Measurements from ENCODE around the gene SHH. TPM values are rescaled to one million over a fixed set of nuclear protein-coding genes. Genes with fewer than 3 reads are reported as not detected.

Gene SHH
- polyA plus RNA-seq, 1 donor = 7.5 TPM

GRCh38 chr7:155813125-155813524 is 862 bp upstream of the SHH start:
- Histone ChIP-seq H3K27ac (ENCODE audit: low read length) (no peak overlapping the region), H3K9me3 (ENCODE audit: control insufficient read depth, low read depth, low read length) (peaks cover 8% of the 10 kb centered on the region), H3K36me3 (ENCODE audit: control insufficient read depth, insufficient read depth, low read length) (no peaks in the 10 kb centered on the region), H3K27me3 (ENCODE audit: control insufficient read depth, insufficient read depth, low read length) (peaks cover 73% of the 10 kb centered on the region), H3K4me3 (ENCODE audit: low read length) (no peak overlapping the region), H3K4me1 (ENCODE audit: control insufficient read depth, insufficient read depth, low read length) (peaks cover 23% of the 10 kb centered on the region)
- no CpG with 5 or more reads among the region's 8 CpGs for WGBS (ENCODE audit: insufficient coverage, low lambda C conversion rate)
- no peak for DNase-seq

GRCh38 chr7:155811560-155811894 is 736 bp downstream of the SHH start:
- DNase-seq = peak in 1 of 2 donors; percentile 43
- peak overlapping the region; percentile 48 for H3K4me3 ChIP-seq (ENCODE audit: low read length)
- H3K36me3 ChIP-seq (ENCODE audit: control insufficient read depth, insufficient read depth, low read length) = no peaks in the 10 kb centered on the region
- peaks cover 4% of the 10 kb centered on the region for H3K9me3 ChIP-seq (ENCODE audit: control insufficient read depth, low read depth, low read length)
- no peak overlapping the region for H3K27ac ChIP-seq (ENCODE audit: low read length)
- H3K4me1 ChIP-seq (ENCODE audit: control insufficient read depth, insufficient read depth, low read length) = peaks cover 34% of the 10 kb centered on the region
- H3K27me3 ChIP-seq (ENCODE audit: control insufficient read depth, insufficient read depth, low read length) = peaks cover 89% of the 10 kb centered on the region
- no CpG with 5 or more reads among the region's 13 CpGs for WGBS (ENCODE audit: insufficient coverage, low lambda C conversion rate)

- H3K9me3 ChIP-seq (ENCODE audit: control insufficient read depth, low read depth, low read length) = peaks cover 10% of the 10 kb centered on the region
- H3K27ac ChIP-seq (ENCODE audit: low read length) = no peak overlapping the region
- no peaks in the 10 kb centered on the region for H3K36me3 ChIP-seq (ENCODE audit: control insufficient read depth, insufficient read depth, low read length)
- H3K27me3 ChIP-seq (ENCODE audit: control insufficient read depth, insufficient read depth, low read length) = peaks cover 91% of the 10 kb centered on the region
- peaks cover 36% of the 10 kb centered on the region for H3K4me1 ChIP-seq (ENCODE audit: control insufficient read depth, insufficient read depth, low read length)
- H3K4me3 ChIP-seq (ENCODE audit: low read length) = peak overlapping the region; percentile 48
- peak in 1 of 2 donors; percentile 22 for DNase-seq
- no CpG with 5 or more reads among the region's 21 CpGs for WGBS (ENCODE audit: insufficient coverage, low lambda C conversion rate)
These were observed 1.3 kb downstream of the SHH start for GRCh38 chr7:155810770-155811559.

- DNase-seq = peak in 1 of 2 donors; percentile 53
- WGBS (ENCODE audit: insufficient coverage, low lambda C conversion rate) = no CpG with 5 or more reads among the region's 69 CpGs
- peaks cover 92% of the 10 kb centered on the region for H3K27me3 ChIP-seq (ENCODE audit: control insufficient read depth, insufficient read depth, low read length)
- no peak overlapping the region for H3K27ac ChIP-seq (ENCODE audit: low read length)
- no peaks in the 10 kb centered on the region for H3K36me3 ChIP-seq (ENCODE audit: control insufficient read depth, insufficient read depth, low read length)
- peaks cover 42% of the 10 kb centered on the region for H3K4me1 ChIP-seq (ENCODE audit: control insufficient read depth, insufficient read depth, low read length)
- H3K4me3 ChIP-seq (ENCODE audit: low read length) = peak overlapping the region; percentile 42
- peaks cover 17% of the 10 kb centered on the region for H3K9me3 ChIP-seq (ENCODE audit: control insufficient read depth, low read depth, low read length)
These were observed 2.1 kb downstream of the SHH start for GRCh38 chr7:155809947-155810769.

GRCh38 chr7:155809332-155809946 is 2.8 kb downstream of the SHH start:
- no CpG with 5 or more reads among the region's 43 CpGs for WGBS (ENCODE audit: insufficient coverage, low lambda C conversion rate)
- peaks cover 17% of the 10 kb centered on the region for H3K9me3 ChIP-seq (ENCODE audit: control insufficient read depth, low read depth, low read length)
- H3K27me3 ChIP-seq (ENCODE audit: control insufficient read depth, insufficient read depth, low read length) = peaks cover 90% of the 10 kb centered on the region
- peak overlapping the region; percentile 82 for H3K4me3 ChIP-seq (ENCODE audit: low read length)
- peak overlapping the region; percentile 98 for H3K27ac ChIP-seq (ENCODE audit: low read length)
- DNase-seq = no peak
- H3K4me1 ChIP-seq (ENCODE audit: control insufficient read depth, insufficient read depth, low read length) = peaks cover 43% of the 10 kb centered on the region
- no peaks in the 10 kb centered on the region for H3K36me3 ChIP-seq (ENCODE audit: control insufficient read depth, insufficient read depth, low read length)

- no CpG with 5 or more reads among the region's 64 CpGs for WGBS (ENCODE audit: insufficient coverage, low lambda C conversion rate)
- peaks cover 88% of the 10 kb centered on the region for H3K27me3 ChIP-seq (ENCODE audit: control insufficient read depth, insufficient read depth, low read length)
- peak overlapping the region; percentile 82 for H3K4me3 ChIP-seq (ENCODE audit: low read length)
- H3K36me3 ChIP-seq (ENCODE audit: control insufficient read depth, insufficient read depth, low read length) = no peaks in the 10 kb centered on the region
- H3K27ac ChIP-seq (ENCODE audit: low read length) = peak overlapping the region; percentile 98
- peaks cover 45% of the 10 kb centered on the region for H3K4me1 ChIP-seq (ENCODE audit: control insufficient read depth, insufficient read depth, low read length)
- H3K9me3 ChIP-seq (ENCODE audit: control insufficient read depth, low read depth, low read length) = peaks cover 19% of the 10 kb centered on the region
- peak; percentile 36 to 88 for DNase-seq
These were observed 3.5 kb downstream of the SHH start for GRCh38 chr7:155808549-155809331.

GRCh38 chr7:155807789-155808548 is 4.3 kb downstream of the SHH start:
- no CpG with 5 or more reads among the region's 33 CpGs for WGBS (ENCODE audit: insufficient coverage, low lambda C conversion rate)
- peak overlapping the region; percentile 98 for H3K27ac ChIP-seq (ENCODE audit: low read length)
- H3K27me3 ChIP-seq (ENCODE audit: control insufficient read depth, insufficient read depth, low read length) = peaks cover 86% of the 10 kb centered on the region
- H3K9me3 ChIP-seq (ENCODE audit: control insufficient read depth, low read depth, low read length) = peaks cover 24% of the 10 kb centered on the region
- H3K36me3 ChIP-seq (ENCODE audit: control insufficient read depth, insufficient read depth, low read length) = no peaks in the 10 kb centered on the region
- H3K4me1 ChIP-seq (ENCODE audit: control insufficient read depth, insufficient read depth, low read length) = peaks cover 45% of the 10 kb centered on the region
- peak overlapping the region; percentile 82 for H3K4me3 ChIP-seq (ENCODE audit: low read length)
- DNase-seq = peak; percentile 94 to 97

- Histone ChIP-seq H3K4me1 (ENCODE audit: control insufficient read depth, insufficient read depth, low read length) (peaks cover 38% of the 10 kb centered on the region), H3K4me3 (ENCODE audit: low read length) (no peak overlapping the region)
These were observed 5.1 kb downstream of the SHH start for GRCh38 chr7:155807065-155807671.

More at GRCh38 chr7:155807065-155807671, 5.1 kb downstream of the SHH start:
- no CpG with 5 or more reads among the region's 19 CpGs for WGBS (ENCODE audit: insufficient coverage, low lambda C conversion rate)
- H3K9me3 ChIP-seq (ENCODE audit: control insufficient read depth, low read depth, low read length) = peaks cover 24% of the 10 kb centered on the region
- peaks cover 80% of the 10 kb centered on the region for H3K27me3 ChIP-seq (ENCODE audit: control insufficient read depth, insufficient read depth, low read length)
- no peaks in the 10 kb centered on the region for H3K36me3 ChIP-seq (ENCODE audit: control insufficient read depth, insufficient read depth, low read length)
- DNase-seq = peak; percentile 57 to 84
- H3K27ac ChIP-seq (ENCODE audit: low read length) = peak overlapping the region; percentile 98
